Pancreas (tissue), 10 donors: ENCODE results near the gene COPS9. TPM values are rescaled to one million over a fixed set of nuclear protein-coding genes. Genes with fewer than 3 reads are reported as not detected.

Source experiments
- ATAC-seq, 4 donors: fragments of 200-7000 bp; cut with Tn5 transposase; one replicate each; pipeline versions ENCODE4 v1.8.0 to v1.9.1; 2020; ENCODE audit warnings: mild to moderate bottlenecking in 4 of 4, moderate library complexity in 4 of 4
- DNase-seq, 6 donors: peaks; one replicate each; pipeline ENCODE4 v3.0.0-alpha.2; 2020
- FAIRE-seq: peaks from 2 replicates; lab custom pipeline; 2012; peaks lifted over from hg19 to GRCh38; lab: Jason Lieb, UNC
- H3K27ac ChIP-seq, 4 donors: fragments of 200-600 bp; sonication (generic); 1 replicate in 3 of 4; 2 replicates in 1 of 4; pipeline versions ENCODE4 v1.5.0 to v1.8.0; 2020
- H3K27me3 ChIP-seq, 4 donors: fragments of 200-600 bp; one replicate each; pipeline ENCODE4 v1.8.0; 2021
- H3K36me3 ChIP-seq, 3 donors: fragments of 200-600 bp; sonication (generic) in 1 of 3; one replicate each; pipeline versions ENCODE4 v1.5.0 to v1.8.0; 2020 to 2021
- H3K4me1 ChIP-seq, 3 donors: fragments of 200-600 bp; one replicate each; pipeline ENCODE4 v1.8.0; 2021
- H3K4me3 ChIP-seq, 4 donors: fragments of 200-600 bp; sonication (generic) in 2 of 4; one replicate each; pipeline versions ENCODE4 v1.5.0 to v1.8.0; 2020 to 2021
- H3K9me3 ChIP-seq, 4 donors: fragments of 200-600 bp; one replicate each; pipeline ENCODE4 v1.8.0; 2021
- WGBS, 2 donors: extraction: QIAGEN DNeasy Blood & Tissue Kit; methylation state at CpG; one replicate each; pipeline ENCODE4 v1.1.7; 2013; 5-methylcytosine and 5-hydroxymethylcytosine counted together
- intact Hi-C, 3 donors: fragments of 100-400 bp; cut with DNase I; formaldehyde crosslinking; loops; one replicate each; pipeline versions ENCODE4 v1.11.1 to v1.14.2; 2022
- polyA plus RNA-seq, 2 donors: library from polyadenylated mRNA; stranded (reverse); fragments of 200-250 nt; gene quantifications; one replicate each; pipeline ENCODE4 v1.2.3, GENCODE V29; 2013
- total RNA-seq, 6 donors: library from RNA; stranded (reverse); fragmentation: NEBNext Ultra II Directional in 4 of 6; extraction: Animal tissue kit (Norgen Biotek cat#: 25700) in 4 of 6; gene quantifications; one replicate each; pipeline versions ENCODE4 v1.2.1 to v1.2.4, GENCODE V29; 2021 to 2023
- TF ChIP-seq, protein P1 (sequence below), 4 donors: fragments of 200-600 bp; sonication (generic) in 3 of 4; IDR thresholded peaks; one replicate each; pipeline versions ENCODE4 v1.5.0 to v1.8.0; 2021; ENCODE audit warnings: antibody characterized with exemption in 4 of 4
- donor health status: healthy with polysubstance abuse.
- donor health status: DM: no; HTN: no; CAD: no; lungs with moderate emphysema.
- donor health status: DM: no; HTN: no; CAD: no.
- donor health status: control.
- donor health status: control.
- donor health status: Bipolar disorder and iron deficiency.
- donor health status: DM: yes; HTN: yes; CAD: no.
- donor health status: DM: no; HTN: no; CAD: no.
- donor health status: DM: no; HTN: no; CAD: no.
- donor health status: DM: yes; HTN: yes; CAD: no.

COPS9 gene
- total and polyA plus RNA-seq, 8 donors, result 52.8 to 210 (median 60.1) TPM

GRCh38 chr2:240112914-240113690, 23.0 kb downstream of the COPS9 start:
- ATAC-seq, result no peak

DNA sequence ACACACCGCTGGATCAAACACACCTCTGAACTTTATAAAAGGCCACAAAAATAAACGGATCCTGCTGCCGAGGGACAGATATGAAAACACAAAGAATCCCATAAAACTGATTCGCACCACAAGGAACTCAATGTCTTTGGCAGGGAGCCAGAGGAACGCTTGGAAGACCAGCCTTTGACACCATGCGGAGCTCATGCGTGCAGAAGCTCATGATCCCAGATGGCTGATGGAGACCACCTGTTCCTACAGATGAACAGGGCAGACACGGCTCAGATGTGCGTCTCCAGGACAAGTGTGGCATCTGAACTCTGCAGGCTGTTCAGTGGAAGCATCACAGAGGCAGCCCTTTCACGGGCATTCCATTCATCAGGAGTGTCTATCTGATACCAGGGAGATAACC, 24.9 kb downstream of the COPS9 start:
- H3K4me3 ChIP-seq, result no peak overlapping the region
- ATAC-seq (no peak), FAIRE-seq (no peak), DNase-seq (peak in 1 of 6 donors; percentile 18)
- H3K9me3 ChIP-seq, result no peaks in the 10 kb centered on the region
- no peak overlapping the region for H3K27ac ChIP-seq
- intact Hi-C loops, result no loop called here
- no peaks in the 10 kb centered on the region for H3K27me3 ChIP-seq
- WGBS, 2 donors, result 46 to 58% methylated on average over 10 of the region's 10 CpGs
- no peaks in the 10 kb centered on the region for H3K4me1 ChIP-seq
- H3K36me3 ChIP-seq, result no peaks in the 10 kb centered on the region
- TF ChIP-seq, protein P1, sequence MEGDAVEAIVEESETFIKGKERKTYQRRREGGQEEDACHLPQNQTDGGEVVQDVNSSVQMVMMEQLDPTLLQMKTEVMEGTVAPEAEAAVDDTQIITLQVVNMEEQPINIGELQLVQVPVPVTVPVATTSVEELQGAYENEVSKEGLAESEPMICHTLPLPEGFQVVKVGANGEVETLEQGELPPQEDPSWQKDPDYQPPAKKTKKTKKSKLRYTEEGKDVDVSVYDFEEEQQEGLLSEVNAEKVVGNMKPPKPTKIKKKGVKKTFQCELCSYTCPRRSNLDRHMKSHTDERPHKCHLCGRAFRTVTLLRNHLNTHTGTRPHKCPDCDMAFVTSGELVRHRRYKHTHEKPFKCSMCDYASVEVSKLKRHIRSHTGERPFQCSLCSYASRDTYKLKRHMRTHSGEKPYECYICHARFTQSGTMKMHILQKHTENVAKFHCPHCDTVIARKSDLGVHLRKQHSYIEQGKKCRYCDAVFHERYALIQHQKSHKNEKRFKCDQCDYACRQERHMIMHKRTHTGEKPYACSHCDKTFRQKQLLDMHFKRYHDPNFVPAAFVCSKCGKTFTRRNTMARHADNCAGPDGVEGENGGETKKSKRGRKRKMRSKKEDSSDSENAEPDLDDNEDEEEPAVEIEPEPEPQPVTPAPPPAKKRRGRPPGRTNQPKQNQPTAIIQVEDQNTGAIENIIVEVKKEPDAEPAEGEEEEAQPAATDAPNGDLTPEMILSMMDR (IDR thresholded peaks at IDR 0.05), result no peak

More at GRCh38 chr2:240112914-240113690, 23.0 kb downstream of the COPS9 start:
- DNase-seq (peak in 1 of 6 donors; percentile 11), FAIRE-seq (no peak)
- 9 to 12% methylated on average over 5 of the region's 5 CpGs for WGBS, 2 donors
- no peak overlapping the region for H3K27ac ChIP-seq
- H3K9me3 ChIP-seq, result no peaks in the 10 kb centered on the region
- no peaks in the 10 kb centered on the region for H3K4me1 ChIP-seq
- intact Hi-C loops, result no loop called here
- no peak overlapping the region for H3K4me3 ChIP-seq
- TF ChIP-seq, protein P1 (IDR thresholded peaks at IDR 0.05), result no peak
- H3K36me3 ChIP-seq, result no peaks in the 10 kb centered on the region
- H3K27me3 ChIP-seq, result no peaks in the 10 kb centered on the region

GRCh38 chr2:240109386-240109785, 26.7 kb downstream of the COPS9 start:
- WGBS, 2 donors, result 49 to 67% methylated on average over 11 of the region's 11 CpGs
- Histone ChIP-seq H3K4me3 (no peak overlapping the region), H3K27me3 (no peaks in the 10 kb centered on the region), H3K36me3 (no peaks in the 10 kb centered on the region), H3K4me1 (no peaks in the 10 kb centered on the region), H3K9me3 (no peaks in the 10 kb centered on the region), H3K27ac (no peak overlapping the region)
- FAIRE-seq, result no peak
- peak in 1 of 6 donors; percentile 25 for DNase-seq
- no peak for ATAC-seq
- intact Hi-C loops, result no loop called here
- TF ChIP-seq, protein P1 (IDR thresholded peaks at IDR 0.05), result no peak

DNA sequence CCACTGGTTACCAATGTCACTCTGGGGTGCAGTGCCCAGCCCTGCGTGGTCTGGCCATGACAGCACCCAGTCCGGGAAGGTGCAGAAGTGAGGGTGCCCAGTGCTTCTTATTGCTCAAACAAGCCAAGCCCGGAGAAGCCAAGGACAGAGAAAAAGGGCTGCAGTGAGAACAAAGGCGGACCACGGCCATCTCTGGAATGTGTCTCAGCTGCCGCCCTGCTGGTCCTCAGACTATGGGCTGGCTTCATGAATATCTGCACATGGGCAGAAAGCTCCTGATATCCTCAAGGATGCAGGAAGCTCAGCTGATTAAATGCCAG, 28.7 kb downstream of the COPS9 start:
- Histone ChIP-seq H3K27ac (no peak overlapping the region), H3K4me3 (no peak overlapping the region), H3K9me3 (no peaks in the 10 kb centered on the region), H3K27me3 (no peaks in the 10 kb centered on the region), H3K4me1 (no peaks in the 10 kb centered on the region), H3K36me3 (no peaks in the 10 kb centered on the region)
- 33 to 41% methylated on average over 6 of the region's 6 CpGs for WGBS, 2 donors
- TF ChIP-seq, protein P1 (IDR thresholded peaks at IDR 0.05), result no peak
- ATAC-seq, result no peak
- intact Hi-C loops, result no loop called here
- no peak for FAIRE-seq
- no peak for DNase-seq

- TF ChIP-seq, protein P1 (IDR thresholded peaks at IDR 0.05), result no peak
- Histone ChIP-seq H3K27ac (no peak overlapping the region), H3K4me3 (no peak overlapping the region), H3K36me3 (no peaks in the 10 kb centered on the region), H3K4me1 (no peaks in the 10 kb centered on the region), H3K9me3 (no peaks in the 10 kb centered on the region), H3K27me3 (no peaks in the 10 kb centered on the region)
- DNase-seq (no peak), ATAC-seq (no peak), FAIRE-seq (no peak)
- intact Hi-C loops, result no loop called here
- 50 to 59% methylated on average over 17 of the region's 17 CpGs for WGBS, 2 donors
Observed at GRCh38 chr2:240106765-240107476, 29.2 kb downstream of the COPS9 start.
